HG03103 (cell line): Measurements from ENCODE around the gene TNFRSF8.

ENCODE experiments used
- ATAC-seq: cut with Tn5 transposase; IDR thresholded peaks from one replicate; pipeline ENCODE4 v1.9.1; 2021; ENCODE audit warnings: low read depth; ENCODE audit not compliant: unreplicated experiment

Gene TNFRSF8

DNA sequence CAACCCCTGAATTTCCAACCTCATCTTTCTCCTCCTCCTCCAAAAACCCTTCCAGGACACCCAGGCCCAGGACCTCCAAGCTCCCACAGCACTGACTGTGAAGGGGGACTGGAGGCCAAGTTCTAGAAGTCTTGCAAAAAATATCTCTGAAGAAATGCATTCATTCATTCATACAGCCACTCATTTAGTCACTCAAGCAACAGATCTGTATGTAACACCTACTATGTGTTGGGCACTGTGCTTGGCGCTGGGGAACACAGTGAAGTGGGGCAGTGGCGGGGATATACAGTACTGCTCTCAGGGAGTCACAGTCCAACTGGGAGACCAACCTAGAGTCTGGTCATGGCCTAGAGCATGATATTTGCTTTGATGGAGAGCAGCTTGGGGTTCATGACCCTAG lies 88.4 kb downstream of the TNFRSF8 start:
- no peak for ATAC-seq

DNA sequence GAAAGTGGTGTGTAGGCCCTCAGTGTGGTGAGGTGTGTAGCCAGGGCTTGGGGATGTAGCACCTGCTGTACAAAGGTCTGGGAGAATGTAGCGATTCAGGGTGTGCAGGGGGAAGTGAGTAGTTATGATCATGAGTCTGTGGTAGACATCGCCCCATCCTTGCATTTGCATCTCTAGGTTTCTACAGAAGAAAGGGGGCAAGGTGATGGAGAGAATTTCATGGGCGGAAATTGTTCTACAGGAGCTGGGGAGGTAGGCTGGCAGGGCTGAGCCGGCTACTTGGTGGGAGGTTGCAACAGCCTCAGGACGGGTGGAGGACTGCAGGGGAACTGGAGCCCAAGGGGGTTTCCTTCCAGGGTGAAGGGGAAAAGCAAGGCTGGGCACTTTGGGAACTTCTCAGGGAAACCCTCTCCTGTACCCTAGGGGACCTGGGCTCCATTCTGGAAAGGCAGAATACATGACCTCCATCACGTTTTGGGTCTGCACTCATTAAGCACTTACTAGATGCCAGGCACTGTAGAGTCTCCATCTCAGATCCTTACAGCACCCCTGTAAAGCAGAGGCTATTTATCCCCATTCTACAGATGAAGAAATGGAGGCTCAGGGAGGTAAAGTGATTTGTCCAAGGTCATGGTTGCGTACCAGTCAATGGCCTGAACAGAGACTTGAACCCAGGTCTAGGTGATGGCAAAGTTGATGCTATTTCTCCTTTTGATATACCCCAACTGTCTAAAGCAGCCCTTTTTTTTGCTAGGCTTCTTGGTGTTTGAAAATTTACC lies 89.2 kb downstream of the TNFRSF8 start:
- ATAC-seq = peak; percentile 46

DNA sequence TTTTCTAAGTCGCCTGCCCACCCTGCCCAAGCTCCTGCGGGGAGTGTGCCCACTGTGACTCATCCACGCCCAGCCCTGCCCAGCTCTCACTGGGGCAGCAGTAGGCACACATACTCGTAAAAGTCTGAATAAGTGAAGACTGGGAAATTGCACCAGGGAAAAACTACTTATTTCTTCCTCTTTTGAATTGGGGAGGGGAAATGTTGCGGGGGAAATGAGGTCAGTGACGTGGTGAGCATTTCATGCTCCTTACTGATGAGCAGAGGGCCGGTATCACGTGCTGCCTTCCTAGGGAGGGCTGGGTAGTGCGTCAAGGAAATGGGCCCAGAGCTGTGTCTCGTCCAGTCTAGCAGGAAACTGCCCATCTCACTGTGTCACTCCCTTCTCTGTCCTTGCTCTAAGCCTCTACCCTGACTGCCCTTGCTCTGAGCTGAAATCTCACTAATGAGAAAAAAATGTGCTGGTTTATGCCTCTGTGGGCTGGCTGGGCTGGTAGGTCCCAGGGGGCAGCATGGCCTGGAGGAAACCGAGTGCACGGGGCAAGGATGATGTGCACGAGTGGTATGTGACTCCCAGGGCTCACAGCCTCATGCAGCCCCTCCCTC lies 90.2 kb downstream of the TNFRSF8 start:
- no peak for ATAC-seq

DNA sequence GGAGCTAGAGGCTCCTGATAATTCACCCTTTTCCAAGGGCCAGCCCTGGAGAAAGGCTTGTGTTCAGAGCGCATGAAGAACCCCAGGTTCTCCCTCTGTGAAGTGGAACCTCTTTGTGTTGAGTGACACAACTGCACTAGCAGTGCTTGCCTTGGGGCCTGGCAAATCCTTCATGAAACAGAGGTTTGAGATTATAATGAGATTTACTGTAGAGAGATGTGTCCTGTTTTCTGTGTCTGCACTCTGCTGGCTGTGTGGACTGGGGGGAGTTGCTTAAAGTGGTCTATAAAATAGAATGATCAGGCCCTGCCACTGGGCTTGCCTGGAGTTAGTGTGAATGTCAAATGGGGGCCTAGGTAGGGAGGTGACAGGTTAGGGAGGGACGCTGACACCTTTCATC lies 92.2 kb downstream of the TNFRSF8 start:
- no peak for ATAC-seq

DNA sequence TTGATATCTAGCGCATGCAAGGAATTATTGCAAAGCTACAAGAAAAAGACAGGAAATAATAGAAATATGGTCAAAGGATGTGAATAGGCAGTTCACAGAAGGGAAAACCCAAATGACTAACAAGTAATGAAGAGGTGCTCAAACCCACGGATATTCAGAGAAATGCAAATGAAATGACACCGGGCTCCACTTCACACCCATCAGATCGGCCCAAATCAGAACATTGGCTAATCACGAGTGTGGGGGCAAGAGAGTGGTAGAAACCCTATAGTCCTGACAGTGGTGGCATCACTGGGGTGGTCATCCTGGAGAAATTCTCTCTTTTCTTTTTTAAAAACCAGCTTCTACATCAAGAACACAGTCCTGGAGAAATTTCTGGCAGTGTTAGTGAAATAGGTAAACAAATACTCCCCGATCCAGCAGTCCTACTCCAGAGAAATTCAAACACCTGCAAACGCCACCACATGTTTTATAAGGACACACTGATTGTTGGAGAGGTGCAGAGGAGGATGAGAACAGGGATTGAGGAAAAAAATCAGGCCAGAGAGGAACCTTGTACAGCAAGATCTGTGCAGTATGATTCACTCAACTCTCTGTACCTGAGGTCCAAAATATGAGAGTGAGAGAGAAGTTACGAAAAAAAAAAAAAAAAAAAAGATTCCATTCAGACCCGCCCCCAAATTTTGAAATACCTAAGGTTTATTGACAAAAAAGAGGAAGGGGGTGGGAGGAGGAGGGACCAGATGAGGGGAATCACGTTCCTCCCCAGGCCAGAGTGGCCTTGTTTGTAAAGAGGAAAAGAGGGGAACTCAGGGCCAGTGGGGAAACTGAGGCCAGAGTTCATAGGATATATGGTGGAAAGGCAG lies 94.5 kb downstream of the TNFRSF8 start:
- ATAC-seq = no peak

- no peak for ATAC-seq
Observed at GRCh38 chr1:12158357-12159092, 95.4 kb downstream of the TNFRSF8 start.

DNA sequence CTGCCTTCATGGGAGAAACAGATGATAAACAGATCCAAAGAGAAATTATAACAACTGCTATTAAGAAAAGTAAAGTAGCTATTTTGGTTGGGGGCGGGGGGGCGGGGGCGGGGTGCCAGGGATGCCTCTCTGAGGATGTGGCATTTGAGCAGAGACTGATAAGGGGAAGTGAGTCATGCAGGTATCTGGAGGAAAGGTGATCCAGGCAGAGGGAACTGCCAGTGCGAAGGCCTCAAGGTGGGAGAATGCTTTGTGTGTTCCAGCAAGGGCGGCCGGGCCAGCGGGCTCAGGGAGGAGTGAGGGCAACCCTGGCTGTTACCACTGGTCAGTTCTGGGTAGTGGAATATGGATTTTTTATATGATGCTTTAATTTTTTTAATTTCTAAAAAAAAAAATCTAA lies 96.7 kb downstream of the TNFRSF8 start:
- no peak for ATAC-seq

DNA sequence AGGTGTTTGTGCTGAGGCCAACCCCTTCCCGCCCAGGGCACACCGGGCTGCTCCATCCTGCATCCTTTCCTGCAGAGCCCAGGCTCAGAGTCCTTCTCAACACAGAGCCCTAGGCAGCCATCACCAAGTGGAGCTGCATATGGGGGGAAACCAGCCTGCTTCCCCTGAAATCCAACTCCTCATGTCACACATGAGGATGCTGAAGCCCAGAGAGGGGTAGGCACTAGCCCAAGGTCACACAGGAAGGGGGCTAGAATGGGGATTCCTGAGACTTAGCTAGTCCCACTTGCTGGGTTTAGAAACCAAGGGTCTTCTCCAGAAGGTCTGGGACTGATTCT lies 98.2 kb downstream of the TNFRSF8 start:
- no peak for ATAC-seq

DNA sequence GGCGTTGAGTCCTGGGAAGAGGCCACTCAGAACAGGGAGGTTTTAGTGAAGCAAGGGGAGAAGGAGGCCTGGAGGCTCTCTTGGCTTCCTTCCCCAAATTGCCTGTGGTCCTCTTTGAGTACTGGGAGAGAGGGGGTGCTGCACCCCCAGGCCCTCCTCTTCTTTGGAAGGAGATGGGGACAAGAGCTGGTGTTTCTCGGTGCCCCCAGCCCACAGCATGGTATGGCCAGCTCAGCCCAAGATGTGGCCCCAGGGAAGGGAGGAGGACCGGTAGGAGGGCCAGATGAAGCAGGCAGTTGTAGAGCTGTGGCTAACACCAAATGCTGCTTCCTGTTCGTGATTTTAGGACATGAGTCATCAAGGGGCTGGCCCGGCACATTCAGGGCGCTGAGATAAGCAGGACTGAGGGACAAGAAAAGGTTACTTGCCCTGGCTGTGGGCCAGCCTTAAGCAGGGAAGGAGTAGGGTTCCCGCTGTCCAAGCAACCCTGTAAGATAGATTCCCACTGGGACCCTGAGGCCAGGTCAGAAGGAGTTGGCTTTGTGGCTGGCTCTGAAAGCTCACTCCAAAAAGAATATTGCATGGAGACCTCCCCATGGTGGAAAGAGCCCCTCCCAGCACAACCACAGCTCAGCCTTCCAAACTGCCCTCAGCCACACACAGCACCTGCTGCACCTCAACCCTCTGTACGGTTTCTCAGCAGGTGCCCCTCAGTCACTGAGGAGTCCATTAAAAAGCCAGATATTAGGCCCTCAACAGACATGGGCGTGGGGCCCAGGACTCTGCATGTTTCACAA lies 98.8 kb downstream of the TNFRSF8 start:
- peak; percentile 74 for ATAC-seq

DNA sequence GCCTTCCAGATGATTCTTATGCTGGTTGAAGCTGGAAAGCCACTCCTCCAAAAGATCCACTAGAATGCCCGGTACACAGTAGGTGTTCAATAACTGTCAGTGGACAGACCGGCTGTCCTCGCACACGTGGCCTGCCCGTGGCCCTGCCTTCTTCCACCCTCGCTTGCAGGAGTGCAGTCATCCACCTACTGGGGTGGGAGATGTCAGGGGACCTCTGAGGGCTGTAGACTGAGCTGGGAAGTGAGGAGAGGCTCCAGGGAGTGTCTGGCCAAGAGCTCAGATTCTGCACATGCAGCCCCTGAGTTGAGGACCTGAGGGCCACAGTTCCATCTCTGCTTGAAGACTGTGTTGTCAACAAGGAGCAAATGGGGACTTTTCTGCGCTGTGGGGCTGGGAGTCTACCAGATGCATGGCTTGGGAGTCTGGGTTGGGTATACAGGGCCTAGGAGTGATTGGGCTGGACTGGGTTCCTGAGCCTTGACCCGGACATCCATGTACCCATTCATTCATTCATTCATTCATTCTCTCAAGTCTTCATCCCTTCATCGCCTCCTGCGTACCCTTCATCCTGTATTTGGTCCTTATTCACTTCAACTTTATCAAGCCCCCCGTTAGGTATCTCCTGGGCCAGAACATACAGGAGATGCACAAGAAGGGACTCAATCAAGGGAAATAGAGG lies 99.5 kb downstream of the TNFRSF8 start:
- ATAC-seq = no peak

DNA sequence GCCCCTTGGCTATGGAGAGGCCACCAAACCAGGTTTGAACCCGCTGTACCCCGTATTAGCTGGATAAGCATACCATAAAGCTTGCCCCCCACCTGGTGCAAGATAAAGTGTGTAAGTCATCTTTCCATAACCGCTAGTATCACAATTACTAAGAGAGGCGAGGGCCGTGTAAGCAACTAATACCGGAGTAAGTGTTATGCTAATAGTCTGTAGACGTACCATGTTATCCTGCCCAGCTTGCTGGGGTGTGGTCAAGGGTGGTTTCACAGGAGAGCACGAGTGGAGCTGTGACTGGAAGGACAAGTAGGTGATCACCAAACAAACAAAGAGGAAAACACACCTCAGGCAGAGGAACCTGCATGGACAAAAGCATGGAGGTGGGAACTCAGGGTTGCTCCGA lies 100.1 kb downstream of the TNFRSF8 start:
- no peak for ATAC-seq

DNA sequence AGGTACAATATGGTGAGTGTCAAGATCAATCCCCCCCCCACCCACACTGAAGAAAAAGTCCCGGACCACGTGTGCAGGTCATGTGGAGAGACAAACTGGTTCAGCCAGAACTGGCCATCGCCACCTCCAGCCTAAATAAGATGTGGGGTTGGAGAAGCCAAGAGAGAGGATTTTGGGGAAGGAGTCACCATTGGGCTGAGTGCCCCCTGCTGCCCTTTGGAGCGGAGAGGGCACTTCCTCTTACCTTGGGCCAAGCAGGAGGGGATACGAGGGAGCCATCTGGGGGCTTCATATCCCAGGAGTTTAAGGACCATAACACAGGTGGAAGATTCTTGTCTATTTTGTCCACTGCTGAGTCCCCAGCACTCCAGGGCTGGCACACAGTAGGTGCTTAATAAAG lies 101.1 kb downstream of the TNFRSF8 start:
- no peak for ATAC-seq

- no peak for ATAC-seq
Observed at GRCh38 chr1:12165342-12165741, 102.2 kb downstream of the TNFRSF8 start.

DNA sequence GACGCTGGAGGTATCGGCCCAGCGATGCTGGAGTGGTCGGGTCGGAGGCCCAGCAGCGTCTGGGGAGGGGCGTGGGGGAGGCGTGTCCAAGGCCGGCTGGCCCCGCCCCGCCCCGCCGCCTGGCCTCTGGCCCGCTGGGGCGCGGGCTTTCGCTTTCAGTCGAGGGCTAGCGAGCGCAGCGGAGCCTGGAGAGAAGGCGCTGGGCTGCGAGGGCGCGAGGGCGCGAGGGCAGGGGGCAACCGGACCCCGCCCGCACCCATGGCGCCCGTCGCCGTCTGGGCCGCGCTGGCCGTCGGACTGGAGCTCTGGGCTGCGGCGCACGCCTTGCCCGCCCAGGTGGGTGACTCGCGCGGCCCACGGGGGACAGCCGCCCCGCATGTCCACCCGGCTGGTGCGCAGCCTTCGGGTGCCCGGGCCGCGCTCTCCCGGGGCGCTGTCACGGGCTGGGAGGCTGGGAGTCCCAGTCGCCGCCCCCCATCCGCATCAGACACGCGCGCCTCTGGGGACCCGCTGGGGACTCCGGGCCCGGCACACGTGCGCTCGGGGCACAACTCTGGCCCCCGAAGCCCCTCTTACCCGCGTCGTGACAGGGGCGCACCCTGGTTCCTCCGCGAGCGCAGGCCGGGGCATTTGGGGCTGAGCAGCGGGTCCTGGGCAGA lies 103.9 kb downstream of the TNFRSF8 start, which contains the start of gene TNFRSF1B:
TSS of gene TNFRSF1B (plus strand) at position 158 of the 659 bp plus-strand sequence. CDS start at position 259, 101 bp downstream.
- peak; percentile 44 for ATAC-seq

DNA sequence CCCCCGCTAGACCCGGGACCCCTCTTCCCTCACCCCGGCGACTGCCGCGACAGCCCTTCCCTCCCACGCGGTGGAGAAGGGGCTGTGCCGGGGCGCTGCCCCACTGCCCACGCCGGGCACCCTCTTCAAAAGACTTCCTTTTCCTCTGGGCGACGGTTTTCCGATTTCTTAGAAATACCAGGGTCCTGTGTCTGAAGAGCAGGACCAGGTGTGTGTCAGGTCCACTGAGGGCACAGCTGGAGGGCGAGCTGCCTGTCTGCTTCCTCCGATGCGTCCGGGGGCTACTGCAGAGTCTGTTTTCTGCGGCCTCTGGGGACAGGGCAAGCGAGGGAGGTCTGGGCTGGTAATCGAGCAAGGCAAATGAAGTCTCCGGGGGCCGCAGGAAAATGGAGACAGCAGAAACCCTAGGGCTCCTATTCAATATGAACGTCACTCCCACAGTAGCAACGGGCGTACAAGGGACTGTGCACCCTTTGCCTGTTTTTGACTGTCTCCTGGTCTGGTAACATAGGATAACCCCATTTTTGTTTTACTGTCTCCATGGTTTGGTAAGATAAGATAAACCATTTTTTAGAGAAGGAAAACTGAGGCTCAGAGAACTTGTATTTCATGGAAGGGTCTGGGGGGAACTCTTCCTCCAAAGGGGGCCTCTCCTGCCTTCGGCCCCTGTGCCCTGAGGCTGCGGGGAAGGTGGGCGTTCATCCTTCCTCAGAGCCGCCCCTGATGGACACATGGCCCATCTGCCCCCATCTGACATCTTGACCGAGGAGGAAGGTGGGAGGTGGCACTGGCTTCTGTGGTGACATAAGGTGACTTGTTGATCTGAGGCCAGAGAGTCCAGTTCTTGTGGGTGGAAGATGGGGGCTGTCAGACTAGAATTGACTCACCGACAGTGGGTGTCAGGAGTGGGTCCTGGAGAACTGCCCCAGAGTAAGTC lies 104.7 kb downstream of the TNFRSF8 start:
- no peak for ATAC-seq

GRCh38 chr1:12168451-12169160 lies 105.5 kb downstream of the TNFRSF8 start:
- ATAC-seq = no peak

DNA sequence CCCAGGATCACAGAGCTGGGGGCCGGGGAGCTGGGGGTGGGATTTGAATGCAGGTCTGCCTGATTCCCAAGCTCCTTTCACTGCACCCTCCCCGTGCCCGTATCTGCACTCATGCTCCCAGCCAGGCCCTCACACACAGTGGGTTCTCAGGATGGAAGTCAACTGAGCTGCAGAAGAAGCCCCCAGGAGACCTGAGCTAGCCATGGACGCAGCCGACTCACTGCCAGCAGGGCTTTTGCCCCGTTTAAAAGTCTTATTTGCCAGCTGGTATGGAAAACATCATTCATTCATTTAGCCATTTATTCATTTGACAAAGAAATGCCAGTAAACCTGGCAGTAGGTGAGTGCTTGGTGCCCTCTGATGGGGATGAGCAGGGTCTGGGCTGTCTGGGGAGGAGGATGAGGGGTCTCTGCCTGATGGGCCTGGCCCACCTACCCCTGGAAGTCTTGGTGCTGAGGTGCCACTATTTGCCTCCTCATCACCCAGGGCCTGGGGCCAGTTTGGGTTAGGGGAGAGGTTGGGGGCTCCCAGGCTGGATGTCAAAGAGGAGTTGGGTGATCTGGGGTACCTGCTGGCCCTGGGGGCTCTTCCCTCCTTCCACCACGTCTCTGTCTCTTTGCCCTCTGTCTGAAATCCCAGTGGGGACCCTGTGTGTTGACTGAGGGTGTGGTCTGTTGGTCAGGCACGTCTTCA lies 106.5 kb downstream of the TNFRSF8 start:
- ATAC-seq = no peak
